Measurements from ENCODE around the gene KLK15.

KLK15 gene, protein sequence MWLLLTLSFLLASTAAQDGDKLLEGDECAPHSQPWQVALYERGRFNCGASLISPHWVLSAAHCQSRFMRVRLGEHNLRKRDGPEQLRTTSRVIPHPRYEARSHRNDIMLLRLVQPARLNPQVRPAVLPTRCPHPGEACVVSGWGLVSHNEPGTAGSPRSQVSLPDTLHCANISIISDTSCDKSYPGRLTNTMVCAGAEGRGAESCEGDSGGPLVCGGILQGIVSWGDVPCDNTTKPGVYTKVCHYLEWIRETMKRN

DNA sequence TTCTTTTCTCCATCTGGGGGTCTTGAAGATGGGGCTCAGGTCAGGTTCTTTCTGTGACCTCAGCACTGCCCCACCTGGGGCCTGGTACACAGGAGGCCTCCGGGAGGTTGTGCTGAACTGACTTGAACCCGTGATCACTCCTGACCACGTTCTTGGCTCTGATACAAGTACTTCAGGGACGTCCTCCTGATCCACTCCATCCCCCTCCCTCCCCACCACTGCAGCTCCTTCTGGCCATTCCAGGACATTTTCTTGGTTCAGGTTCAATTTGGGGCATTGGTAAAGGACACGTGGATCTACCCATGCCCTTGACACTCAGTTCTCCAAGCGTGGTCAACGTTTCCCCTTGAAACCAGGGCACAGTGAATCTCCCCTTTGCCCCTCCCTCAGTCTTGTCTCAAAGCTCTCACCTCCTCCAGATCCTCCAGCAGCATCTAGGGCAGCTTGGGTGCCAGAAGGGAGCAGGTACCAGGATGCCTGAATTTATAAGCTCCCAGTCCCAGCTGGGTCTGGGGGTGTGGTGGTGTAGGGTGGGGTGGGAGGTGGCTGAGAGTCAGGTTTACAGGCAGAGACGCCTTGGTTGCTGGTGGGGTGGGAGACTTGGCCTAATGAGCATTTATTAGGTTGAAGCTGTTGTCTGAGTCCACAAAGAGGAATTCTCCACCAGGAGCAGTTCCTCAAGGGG, at the start of gene KLK15:
Gene KLK15 (minus strand): TSS at position 458 of the 685 bp plus-strand sequence. CDS start 2,082 bp downstream, outside the sequence.
- DNase-seq, result no peak

DNA sequence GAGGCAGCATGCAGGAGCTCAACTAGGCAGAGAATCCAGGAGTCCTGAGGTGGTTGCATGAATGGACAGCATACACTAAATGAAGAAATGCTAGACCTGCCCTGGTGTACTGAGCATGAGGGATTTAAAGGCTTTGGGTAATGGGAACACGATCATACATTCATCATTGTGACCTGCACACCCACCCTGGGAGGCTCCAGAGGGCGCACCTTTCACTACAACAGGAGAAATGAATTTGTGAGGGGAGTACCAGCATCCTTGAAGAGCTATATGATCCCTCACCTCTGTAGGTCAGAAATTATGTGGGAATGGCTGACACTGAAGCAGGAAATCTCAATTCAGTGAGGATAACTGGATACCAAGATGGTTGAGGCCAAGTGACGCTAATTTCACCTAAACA, 48.8 kb upstream of the KLK15 start:
- no peak for DNase-seq

DNA sequence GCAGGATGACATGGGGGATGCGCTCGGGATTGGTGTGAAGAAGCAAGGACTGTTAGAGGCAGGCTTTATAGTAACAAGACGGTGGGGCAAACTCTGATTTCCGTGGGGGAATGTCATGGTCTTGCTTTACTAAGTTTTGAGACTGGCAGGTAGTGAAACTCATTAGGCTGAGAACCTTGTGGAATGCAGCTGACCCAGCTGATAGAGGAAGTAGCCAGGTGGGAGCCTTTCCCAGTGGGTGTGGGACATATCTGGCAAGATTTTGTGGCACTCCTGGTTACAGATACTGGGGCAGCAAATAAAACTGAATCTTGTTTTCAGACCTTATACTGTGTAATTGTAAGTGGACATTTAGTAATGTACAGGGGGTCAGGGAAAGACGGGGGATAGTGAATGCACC, 46.9 kb upstream of the KLK15 start:
- DNase-seq, result no peak

DNA sequence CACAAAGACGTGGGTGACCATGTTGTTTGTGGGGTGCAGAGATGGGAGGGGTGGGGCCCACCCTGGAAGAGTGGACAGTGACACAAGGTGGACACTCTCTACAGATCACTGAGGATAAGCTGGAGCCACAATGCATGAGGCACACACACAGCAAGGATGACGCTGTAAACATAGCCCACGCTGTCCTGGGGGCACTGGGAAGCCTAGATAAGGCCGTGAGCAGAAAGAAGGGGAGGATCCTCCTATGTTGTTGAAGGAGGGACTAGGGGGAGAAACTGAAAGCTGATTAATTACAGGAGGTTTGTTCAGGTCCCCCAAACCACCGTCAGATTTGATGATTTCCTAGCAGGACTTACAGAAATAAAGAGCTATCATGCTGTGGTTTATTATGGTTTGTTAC, 45.5 kb upstream of the KLK15 start:
- no peak for DNase-seq

DNA sequence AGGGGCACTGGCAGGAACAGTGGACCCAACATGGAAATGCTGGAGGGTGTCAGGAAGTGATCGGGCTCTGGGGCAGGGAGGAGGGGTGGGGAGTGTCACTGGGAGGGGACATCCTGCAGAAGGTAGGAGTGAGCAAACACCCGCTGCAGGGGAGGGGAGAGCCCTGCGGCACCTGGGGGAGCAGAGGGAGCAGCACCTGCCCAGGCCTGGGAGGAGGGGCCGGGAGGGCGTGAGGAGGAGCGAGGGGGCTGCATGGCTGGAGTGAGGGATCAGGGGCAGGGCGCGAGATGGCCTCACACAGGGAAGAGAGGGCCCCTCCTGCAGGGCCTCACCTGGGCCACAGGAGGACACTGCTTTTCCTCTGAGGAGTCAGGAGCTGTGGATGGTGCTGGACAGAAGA, 44.0 kb upstream of the KLK15 start:
- DNase-seq, result no peak

DNA sequence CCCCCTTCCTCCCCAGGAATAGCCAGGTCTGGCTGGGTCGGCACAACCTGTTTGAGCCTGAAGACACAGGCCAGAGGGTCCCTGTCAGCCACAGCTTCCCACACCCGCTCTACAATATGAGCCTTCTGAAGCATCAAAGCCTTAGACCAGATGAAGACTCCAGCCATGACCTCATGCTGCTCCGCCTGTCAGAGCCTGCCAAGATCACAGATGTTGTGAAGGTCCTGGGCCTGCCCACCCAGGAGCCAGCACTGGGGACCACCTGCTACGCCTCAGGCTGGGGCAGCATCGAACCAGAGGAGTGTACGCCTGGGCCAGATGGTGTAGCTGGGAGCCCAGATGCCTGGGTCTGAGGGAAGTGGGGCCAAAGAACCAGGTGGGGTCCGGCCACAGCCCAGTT, 43.1 kb upstream of the KLK15 start:
- DNase-seq, result no peak

DNA sequence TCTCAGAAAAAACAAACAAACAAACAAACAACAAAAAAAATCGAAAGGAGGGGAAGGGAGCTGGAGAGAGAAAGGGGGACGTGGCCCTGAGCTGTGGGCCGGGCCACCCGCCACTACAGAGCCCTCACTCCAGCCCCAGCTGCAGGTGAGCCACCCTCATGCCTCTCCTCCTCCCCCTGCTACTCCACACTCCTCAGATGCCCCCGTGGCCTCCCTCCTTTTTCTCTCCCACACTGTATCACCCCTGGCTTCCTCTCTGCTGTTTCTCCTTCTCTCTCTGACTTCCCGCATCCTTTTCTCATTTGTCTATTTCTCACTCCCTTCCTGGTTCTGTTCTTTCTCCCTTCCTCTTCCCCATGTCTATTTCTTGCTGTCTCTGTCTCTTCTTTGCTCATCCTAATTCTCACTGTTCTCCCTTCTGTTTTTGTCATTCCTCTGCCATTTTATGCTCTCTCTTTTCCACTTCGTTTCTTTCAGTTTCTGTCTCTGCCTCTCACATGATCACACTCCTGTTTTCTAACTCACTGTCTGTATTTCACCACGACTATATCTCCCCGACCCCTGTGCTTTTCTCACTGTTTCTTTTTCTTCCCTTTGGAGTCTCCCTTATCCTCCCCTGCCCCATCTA, 42.5 kb upstream of the KLK15 start:
- no peak for DNase-seq

DNA sequence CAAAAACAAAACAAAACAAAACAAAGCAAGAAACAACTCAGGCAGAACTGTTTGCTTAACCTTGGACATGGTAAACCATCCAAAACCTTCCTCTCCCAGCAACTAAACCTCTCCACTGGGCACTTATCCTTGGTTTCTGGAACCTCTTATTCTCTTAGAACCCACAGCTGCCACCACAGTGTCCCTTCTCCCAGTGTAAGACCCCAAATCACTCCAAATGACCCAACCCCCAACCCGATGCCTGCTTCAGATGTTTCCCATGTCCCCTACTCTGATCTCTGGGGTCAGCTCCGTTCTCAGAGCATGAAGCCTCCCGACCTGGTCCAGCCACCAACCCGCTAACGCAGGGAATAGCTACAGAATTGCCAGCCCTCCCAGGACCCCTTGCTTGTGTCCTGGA, 40.8 kb upstream of the KLK15 start:
- DNase-seq, result no peak

DNA sequence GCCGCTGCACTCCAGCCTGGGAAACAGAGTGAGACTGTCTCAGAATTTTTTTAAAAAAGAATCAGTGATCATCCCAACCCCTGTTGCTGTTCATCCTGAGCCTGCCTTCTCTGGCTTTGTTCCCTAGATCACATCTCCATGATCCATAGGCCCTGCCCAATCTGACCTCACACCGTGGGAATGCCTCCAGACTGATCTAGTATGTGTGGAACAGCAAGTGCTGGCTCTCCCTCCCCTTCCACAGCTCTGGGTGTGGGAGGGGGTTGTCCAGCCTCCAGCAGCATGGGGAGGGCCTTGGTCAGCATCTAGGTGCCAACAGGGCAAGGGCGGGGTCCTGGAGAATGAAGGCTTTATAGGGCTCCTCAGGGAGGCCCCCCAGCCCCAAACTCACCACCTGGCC, 39.7 kb upstream of the KLK15 start, which contains the start of gene KLK2:
Gene KLK2 (plus strand): TSS at position 384 of the 400 bp plus-strand sequence. CDS start 35 bp downstream, outside the sequence.
- no peak for DNase-seq

DNA sequence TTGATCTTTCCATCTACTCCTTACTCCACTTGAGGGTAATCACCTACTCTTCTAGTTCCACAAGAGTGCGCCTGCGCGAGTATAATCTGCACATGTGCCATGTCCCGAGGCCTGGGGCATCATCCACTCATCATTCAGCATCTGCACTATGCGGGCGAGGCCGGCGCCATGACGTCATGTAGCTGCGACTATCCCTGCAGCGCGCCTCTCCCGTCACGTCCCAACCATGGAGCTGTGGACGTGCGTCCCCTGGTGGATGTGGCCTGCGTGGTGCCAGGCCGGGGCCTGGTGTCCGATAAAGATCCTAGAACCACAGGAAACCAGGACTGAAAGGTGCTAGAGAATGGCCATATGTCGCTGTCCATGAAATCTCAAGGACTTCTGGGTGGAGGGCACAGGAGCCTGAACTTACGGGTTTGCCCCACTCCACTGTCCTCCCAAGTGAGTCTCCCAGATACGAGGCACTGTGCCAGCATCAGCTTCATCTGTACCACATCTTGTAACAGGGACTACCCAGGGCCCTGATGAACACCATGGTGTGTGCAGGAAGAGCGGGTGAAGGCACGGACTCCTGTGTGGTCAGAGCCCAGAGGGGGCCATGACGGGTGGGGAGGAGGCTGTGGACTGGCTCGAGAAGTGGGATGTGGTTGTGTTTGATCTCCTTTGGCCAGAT, 37.2 kb upstream of the KLK15 start:
- DNase-seq, result no peak

DNA sequence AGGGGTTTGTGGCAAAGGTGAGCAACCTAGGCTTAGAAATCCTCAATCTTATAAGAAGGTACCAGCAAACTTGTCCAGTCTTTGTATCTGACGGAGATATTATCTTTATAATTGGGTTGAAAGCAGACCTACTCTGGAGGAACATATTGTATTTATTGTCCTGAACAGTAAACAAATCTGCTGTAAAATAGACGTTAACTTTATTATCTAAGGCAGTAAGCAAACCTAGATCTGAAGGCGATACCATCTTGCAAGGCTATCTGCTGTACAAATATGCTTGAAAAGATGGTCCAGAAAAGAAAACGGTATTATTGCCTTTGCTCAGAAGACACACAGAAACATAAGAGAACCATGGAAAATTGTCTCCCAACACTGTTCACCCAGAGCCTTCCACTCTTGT, 36.1 kb upstream of the KLK15 start:
- DNase-seq, result no peak

DNA sequence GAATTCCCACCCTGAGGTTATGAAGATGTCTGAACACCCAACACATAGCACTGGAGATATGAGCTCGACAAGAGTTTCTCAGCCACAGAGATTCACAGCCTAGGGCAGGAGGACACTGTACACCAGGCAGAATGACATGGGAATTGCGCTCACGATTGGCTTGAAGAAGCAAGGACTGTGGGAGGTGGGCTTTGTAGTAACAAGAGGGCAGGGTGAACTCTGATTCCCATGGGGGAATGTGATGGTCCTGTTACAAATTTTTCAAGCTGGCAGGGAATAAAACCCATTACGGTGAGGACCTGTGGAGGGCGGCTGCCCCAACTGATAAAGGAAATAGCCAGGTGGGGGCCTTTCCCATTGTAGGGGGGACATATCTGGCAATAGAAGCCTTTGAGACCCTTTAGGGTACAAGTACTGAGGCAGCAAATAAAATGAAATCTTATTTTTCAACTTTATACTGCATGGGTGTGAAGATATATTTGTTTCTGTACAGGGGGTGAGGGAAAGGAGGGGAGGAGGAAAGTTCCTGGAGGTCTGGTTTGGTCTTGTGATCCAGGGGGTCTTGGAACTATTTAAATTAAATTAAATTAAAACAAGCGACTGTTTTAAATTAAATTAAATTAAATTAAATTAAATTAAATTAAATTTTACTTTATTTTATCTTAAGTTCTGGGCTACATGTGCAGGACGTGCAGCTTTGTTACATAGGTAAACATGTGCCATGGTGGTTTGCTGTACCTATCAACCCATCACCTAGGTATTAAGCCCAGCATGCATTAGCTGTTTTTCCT, 28.3 kb upstream of the KLK15 start:
- DNase-seq, result no peak

DNA sequence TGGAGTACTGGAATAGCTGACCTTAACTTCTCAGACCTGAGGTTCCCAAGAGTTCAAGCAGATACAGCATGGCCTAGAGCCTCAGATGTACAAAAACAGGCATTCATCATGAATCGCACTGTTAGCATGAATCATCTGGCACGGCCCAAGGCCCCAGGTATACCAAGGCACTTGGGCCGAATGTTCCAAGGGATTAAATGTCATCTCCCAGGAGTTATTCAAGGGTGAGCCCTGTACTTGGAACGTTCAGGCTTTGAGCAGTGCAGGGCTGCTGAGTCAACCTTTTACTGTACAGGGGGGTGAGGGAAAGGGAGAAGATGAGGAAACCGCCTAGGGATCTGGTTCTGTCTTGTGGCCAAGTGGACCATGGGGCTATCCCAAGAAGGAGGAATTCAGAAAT, 27.6 kb upstream of the KLK15 start:
- no peak for DNase-seq

DNA sequence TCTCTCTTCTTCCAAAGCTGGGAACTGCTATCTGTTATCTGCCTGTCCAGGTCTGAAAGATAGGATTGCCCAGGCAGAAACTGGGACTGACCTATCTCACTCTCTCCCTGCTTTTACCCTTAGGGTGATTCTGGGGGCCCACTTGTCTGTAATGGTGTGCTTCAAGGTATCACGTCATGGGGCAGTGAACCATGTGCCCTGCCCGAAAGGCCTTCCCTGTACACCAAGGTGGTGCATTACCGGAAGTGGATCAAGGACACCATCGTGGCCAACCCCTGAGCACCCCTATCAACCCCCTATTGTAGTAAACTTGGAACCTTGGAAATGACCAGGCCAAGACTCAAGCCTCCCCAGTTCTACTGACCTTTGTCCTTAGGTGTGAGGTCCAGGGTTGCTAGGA, 26.5 kb upstream of the KLK15 start:
- DNase-seq, result no peak

DNA sequence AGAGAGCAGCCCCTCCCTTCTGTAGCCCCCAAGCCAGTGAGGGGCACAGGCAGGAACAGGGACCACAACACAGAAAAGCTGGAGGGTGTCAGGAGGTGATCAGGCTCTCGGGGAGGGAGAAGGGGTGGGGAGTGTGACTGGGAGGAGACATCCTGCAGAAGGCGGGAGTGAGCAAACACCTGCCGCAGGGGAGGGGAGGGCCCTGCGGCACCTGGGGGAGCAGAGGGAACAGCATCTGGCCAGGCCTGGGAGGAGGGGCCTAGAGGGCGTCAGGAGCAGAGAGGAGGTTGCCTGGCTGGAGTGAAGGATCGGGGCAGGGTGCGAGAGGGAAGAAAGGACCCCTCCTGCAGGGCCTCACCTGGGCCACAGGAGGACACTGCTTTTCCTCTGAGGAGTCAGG, 25.5 kb upstream of the KLK15 start:
- DNase-seq, result no peak

DNA sequence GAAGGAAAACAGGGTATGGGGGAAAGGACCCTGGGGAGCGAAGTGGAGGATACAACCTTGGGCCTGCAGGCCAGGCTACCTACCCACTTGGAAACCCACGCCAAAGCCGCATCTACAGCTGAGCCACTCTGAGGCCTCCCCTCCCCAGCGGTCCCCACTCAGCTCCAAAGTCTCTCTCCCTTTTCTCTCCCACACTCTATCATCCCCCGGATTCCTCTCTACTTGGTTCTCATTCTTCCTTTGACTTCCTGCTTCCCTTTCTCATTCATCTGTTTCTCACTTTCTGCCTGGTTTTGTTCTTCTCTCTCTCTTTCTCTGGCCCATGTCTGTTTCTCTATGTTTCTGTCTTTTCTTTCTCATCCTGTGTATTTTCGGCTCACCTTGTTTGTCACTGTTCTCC, 24.0 kb upstream of the KLK15 start:
- DNase-seq, result no peak

DNA sequence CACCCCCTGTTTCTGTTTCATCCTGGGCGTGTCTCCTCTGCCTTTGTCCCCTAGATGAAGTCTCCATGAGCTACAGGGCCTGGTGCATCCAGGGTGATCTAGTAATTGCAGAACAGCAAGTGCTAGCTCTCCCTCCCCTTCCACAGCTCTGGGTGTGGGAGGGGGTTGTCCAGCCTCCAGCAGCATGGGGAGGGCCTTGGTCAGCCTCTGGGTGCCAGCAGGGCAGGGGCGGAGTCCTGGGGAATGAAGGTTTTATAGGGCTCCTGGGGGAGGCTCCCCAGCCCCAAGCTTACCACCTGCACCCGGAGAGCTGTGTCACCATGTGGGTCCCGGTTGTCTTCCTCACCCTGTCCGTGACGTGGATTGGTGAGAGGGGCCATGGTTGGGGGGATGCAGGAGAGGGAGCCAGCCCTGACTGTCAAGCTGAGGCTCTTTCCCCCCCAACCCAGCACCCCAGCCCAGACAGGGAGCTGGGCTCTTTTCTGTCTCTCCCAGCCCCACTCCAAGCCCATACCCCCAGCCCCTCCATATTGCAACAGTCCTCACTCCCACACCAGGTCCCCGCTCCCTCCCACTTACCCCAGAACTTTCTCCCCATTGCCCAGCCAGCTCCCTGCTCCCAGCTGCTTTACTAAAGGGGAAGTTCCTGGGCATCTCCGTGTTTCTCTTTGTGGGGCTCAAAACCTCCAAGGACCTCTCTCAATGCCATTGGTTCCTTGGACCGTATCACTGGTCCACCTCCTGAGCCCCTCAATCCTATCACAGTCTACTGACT, 21.4 kb upstream of the KLK15 start, which contains the start of gene KLK3:
Gene KLK3 (plus strand): TSS at position 280 of the 775 bp plus-strand sequence. CDS start 41 bp downstream, at position 321.
- no peak for DNase-seq

DNA sequence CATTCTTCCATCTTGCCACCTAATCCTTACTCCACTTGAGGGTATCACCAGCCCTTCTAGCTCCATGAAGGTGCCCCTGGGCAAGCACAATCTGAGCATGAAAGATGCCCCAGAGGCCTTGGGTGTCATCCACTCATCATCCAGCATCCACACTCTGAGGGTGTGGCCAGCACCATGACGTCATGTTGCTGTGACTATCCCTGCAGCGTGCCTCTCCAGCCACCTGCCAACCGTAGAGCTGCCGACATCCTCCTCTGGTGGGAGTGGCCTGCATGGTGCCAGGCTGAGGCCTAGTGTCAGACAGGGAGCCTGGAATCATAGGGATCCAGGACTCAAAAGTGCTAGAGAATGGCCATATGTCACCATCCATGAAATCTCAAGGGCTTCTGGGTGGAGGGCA, 18.2 kb upstream of the KLK15 start:
- no peak for DNase-seq

DNA sequence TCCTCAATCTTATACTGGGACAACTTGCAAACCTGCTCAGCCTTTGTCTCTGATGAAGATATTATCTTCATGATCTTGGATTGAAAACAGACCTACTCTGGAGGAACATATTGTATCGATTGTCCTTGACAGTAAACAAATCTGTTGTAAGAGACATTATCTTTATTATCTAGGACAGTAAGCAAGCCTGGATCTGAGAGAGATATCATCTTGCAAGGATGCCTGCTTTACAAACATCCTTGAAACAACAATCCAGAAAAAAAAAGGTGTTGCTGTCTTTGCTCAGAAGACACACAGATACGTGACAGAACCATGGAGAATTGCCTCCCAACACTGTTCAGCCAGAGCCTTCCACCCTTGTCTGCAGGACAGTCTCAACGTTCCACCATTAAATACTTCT, 17.4 kb upstream of the KLK15 start:
- no peak for DNase-seq

DNA sequence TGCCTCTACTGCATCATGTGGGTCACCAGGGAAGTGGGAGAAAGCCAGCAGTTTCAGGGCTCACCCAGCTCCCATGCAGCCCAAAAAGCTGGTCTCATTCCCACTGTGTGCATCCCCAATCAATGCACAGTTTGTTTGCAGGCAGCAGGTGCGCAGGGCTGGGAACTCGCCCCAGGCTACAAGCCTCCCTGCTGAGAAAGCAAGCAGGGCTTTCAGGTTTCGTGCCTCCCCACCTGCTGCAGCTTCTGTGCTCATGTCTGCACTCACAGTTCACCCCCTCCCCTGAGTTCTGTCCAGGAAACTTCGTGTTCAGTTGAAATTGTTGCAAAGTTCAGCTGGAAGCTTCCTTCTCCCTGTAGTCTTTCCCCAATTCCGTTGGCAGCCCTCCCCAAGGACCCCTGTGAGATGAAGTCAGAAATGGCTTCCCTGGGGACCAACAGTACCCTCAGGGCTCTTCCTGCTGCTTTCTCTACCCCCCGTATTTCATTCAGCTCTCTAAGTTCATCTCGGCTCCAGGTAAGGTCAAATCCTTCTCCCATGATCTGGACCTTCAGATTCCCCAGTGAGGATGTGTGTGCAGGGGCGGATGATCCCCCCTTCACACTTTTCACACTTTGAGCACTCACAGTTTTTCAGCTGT, 11.0 kb upstream of the KLK15 start:
- no peak for DNase-seq

DNA sequence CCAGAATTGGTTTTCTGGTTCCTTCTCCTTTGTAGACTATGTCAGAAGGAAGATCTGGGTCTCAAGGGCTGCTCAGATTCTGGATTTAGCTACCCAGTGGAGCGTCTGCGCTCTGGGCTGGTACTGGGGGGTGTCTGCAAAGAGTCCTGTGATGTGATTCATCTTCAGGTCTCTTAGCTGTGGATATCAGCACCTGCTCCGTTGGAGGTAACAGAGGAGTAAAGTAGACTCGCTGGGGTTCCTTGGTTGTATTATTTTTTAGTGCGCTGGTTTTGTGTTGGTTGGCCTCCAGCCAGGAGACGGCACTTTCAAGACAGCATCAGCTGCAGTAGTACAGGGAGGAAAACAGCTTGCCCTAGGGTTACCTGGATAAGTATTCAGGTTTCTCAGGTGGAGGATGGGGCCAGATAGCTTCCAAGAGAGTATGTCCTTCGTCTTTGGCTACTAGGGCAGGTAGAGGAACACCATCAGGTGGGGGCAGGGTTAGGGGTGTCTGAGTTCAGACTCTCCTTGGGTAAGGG, 10.4 kb upstream of the KLK15 start:
- no peak for DNase-seq

All from stimulated activated naive CD4-positive, alpha-beta T cell treated with Interleukin-2 at 50 U/mL for 16 hours (primary cell).